A549 (cell line): ENCODE results near the gene ITGAX. TPM values are rescaled to one million over a fixed set of nuclear protein-coding genes. Genes with fewer than 3 reads are reported as not detected.

ENCODE experiments used
- ATAC-seq, 2 experiments: fragments of 200-7000 bp in 1 of 2; fragments of >200 bp in 1 of 2; cut with Nextera tagmentation in 1 of 2; cut with Tn5 transposase in 1 of 2; 3 replicates each; pipeline versions ENCODE4 v1.8.0 to v1.9.1; 2018 to 2020; ENCODE audit warnings: mild to moderate bottlenecking in 1 of 2, moderate library complexity in 1 of 2
- CTCF ChIA-PET: fragments of 300-600 bp; sonication (Branson Sonifier 250); formaldehyde crosslinking; extraction: SDS; loops from one replicate; lab custom pipeline; 2021; ENCODE audit warnings: antibody characterized with exemption, inconsistent platforms; lab: Yijun Ruan, JAX
- POLR2A ChIA-PET: fragments of 350-600 bp; formaldehyde crosslinking; extraction: SDS; loops from one replicate; lab custom pipeline; 2021; ENCODE audit warnings: antibody characterized with exemption, inconsistent platforms; lab: Yijun Ruan, JAX
- DNase-seq, 2 experiments: peaks; one replicate each; pipeline versions ENCODE4 v3.0.0 to v3.0.0-alpha.2; 2011 to 2016; ENCODE audit warnings: low read depth in 1 of 2, low spot score in 1 of 2
- FAIRE-seq: peaks from 2 replicates; lab custom pipeline; 2011; peaks lifted over from hg19 to GRCh38; lab: Jason Lieb, UNC
- H3K27ac ChIP-seq, 2 experiments: fragments of >200 bp; sonication (Bioruptor Twin); formaldehyde crosslinking; 3 replicates each; pipeline ENCODE4 v1.5.1; 2016 to 2017
- H3K4me1 ChIP-seq: fragments of >200 bp; sonication (Bioruptor Twin); formaldehyde crosslinking; 3 replicates; pipeline ENCODE4 v1.6.1; 2016
- H3K4me2 ChIP-seq: fragments of >200 bp; sonication (Bioruptor Twin); formaldehyde crosslinking; 3 replicates; pipeline ENCODE4 v1.6.1; 2016
- H3K4me3 ChIP-seq: fragments of >200 bp; sonication (Bioruptor Twin); formaldehyde crosslinking; 3 replicates; pipeline ENCODE4 v1.5.1; 2016
- H3K9me3 ChIP-seq: fragments of >200 bp; sonication (Bioruptor Twin); formaldehyde crosslinking; 3 replicates; pipeline ENCODE4 v1.6.1; 2016
- CTCF ChIP-seq: fragments of >200 bp; sonication (Bioruptor Twin); formaldehyde crosslinking; IDR thresholded peaks from 3 replicates; pipeline ENCODE4 v1.5.1; 2016
- ELK1 ChIP-seq: fragments of 150-350 bp; IDR thresholded peaks from 2 replicates; pipeline ENCODE4 v1.6.1; 2014; ENCODE audit warnings: low read depth, mild to moderate bottlenecking, low read length
- ESRRA ChIP-seq: fragments of 150-350 bp; IDR thresholded peaks from 2 replicates; pipeline ENCODE4 v1.6.1; 2014; ENCODE audit warnings: mild to moderate bottlenecking, low read length, borderline replicate concordance
- FOSB ChIP-seq: fragments of 250-450 bp; sonication (Bioruptor Pico); IDR thresholded peaks from 2 replicates; pipeline ENCODE4 v1.5.0; 2020; ENCODE audit warnings: mild to moderate bottlenecking, moderate library complexity
- FOSL2 ChIP-seq, 2 experiments: fragments of 450-650 bp in 1 of 2; fragments of >200 bp in 1 of 2; sonication (Bioruptor Twin) in 1 of 2; formaldehyde crosslinking; IDR thresholded peaks; 2 replicates each; pipeline versions ENCODE4 v1.5.0 to v1.6.1; 2016 to 2020; ENCODE audit warnings: mild to moderate bottlenecking in 1 of 2, moderate library complexity in 1 of 2
- HEYL ChIP-seq: fragments of 250-450 bp; sonication (Bioruptor Pico); IDR thresholded peaks from 2 replicates; pipeline ENCODE4 v1.8.0; 2021; ENCODE audit warnings: mild to moderate bottlenecking, moderate library complexity
- HOXA7 ChIP-seq: fragments of 250-450 bp; sonication (Bioruptor Pico); IDR thresholded peaks from 2 replicates; pipeline ENCODE4 v1.5.0; 2020; ENCODE audit warnings: mild to moderate bottlenecking, moderate library complexity
- JUNB ChIP-seq: fragments of >200 bp; sonication (Bioruptor Twin); formaldehyde crosslinking; IDR thresholded peaks from 2 replicates; pipeline ENCODE4 v1.6.1; 2016
- KDM1A ChIP-seq: fragments of 200-600 bp; sonication (generic); IDR thresholded peaks from 2 replicates; pipeline ENCODE4 v1.6.1; 2016; ENCODE audit warnings: low read depth, mild to moderate bottlenecking
- KDM5A ChIP-seq: fragments of 200-600 bp; sonication (generic); IDR thresholded peaks from 2 replicates; pipeline ENCODE4 v1.6.1; 2016; ENCODE audit warnings: antibody characterized with exemption, mild to moderate bottlenecking
- MAX ChIP-seq: IDR thresholded peaks from 2 replicates; pipeline ENCODE4 v1.6.1; 2012
- NPAS2 ChIP-seq: fragments of 250-450 bp; sonication (Bioruptor Pico); IDR thresholded peaks from 2 replicates; pipeline ENCODE4 v1.8.0; 2022; ENCODE audit warnings: mild to moderate bottlenecking, moderate library complexity, borderline replicate concordance
- PBX3 ChIP-seq: IDR thresholded peaks from 2 replicates; pipeline ENCODE4 v1.6.1; 2012
- POLR2A ChIP-seq: IDR thresholded peaks from 2 replicates; pipeline ENCODE4 v1.6.1; 2012; ENCODE audit warnings: mild to moderate bottlenecking, low read length
- RARB ChIP-seq: fragments of 250-450 bp; sonication (Bioruptor Pico); IDR thresholded peaks from 2 replicates; pipeline ENCODE4 v1.8.0; 2021; ENCODE audit warnings: mild to moderate bottlenecking, moderate library complexity
- RNF2 ChIP-seq: fragments of 200-600 bp; sonication (generic); IDR thresholded peaks from 2 replicates; pipeline ENCODE4 v1.6.1; 2016; ENCODE audit warnings: low read depth, mild to moderate bottlenecking, antibody characterized with exemption, moderate library complexity, borderline replicate concordance
- SMC3 ChIP-seq: fragments of >200 bp; sonication (Bioruptor Twin); formaldehyde crosslinking; IDR thresholded peaks from 3 replicates; pipeline ENCODE4 v1.6.1; 2018; ENCODE audit warnings: inconsistent platforms
- TFCP2L1 ChIP-seq: fragments of 250-450 bp; sonication (Bioruptor Pico); IDR thresholded peaks from 2 replicates; pipeline ENCODE4 v1.5.0; 2021; ENCODE audit warnings: mild to moderate bottlenecking
- WGBS: methylation state at CpG from one replicate; pipeline ENCODE4 v1.1.6; 2017; ENCODE audit errors: missing lambda C conversion rate; 5-methylcytosine and 5-hydroxymethylcytosine counted together
- polyA plus RNA-seq, 4 experiments: library from polyadenylated mRNA; depleted of rRNA in 3 of 4; stranded (reverse); fragments of >200 nt; fragmentation: RNase III in 1 of 4; extraction: RNeasy Plus Mini Kit Qiagen cat#74134 plus additional on column Dnase treatment in 1 of 4; gene quantifications; 2 replicates in 3 of 4; 3 replicates in 1 of 4; pipeline ENCODE4 v1.2.3, GENCODE V29; 2011 to 2017
- TF ChIP-seq, protein P1 (sequence below): fragments of >200 bp; sonication (Bioruptor Twin); formaldehyde crosslinking; IDR thresholded peaks from 2 replicates; pipeline ENCODE4 v1.6.1; 2016
- TF ChIP-seq, protein P2 (sequence below): fragments of >200 bp; sonication (Bioruptor Twin); formaldehyde crosslinking; IDR thresholded peaks from 3 replicates; pipeline ENCODE4 v1.6.1; 2016

ITGAX gene
- polyA plus RNA-seq, 2 of the 4 experiments (the other 2 are of a cell fraction), result 0.49 to 0.87 TPM

DNA sequence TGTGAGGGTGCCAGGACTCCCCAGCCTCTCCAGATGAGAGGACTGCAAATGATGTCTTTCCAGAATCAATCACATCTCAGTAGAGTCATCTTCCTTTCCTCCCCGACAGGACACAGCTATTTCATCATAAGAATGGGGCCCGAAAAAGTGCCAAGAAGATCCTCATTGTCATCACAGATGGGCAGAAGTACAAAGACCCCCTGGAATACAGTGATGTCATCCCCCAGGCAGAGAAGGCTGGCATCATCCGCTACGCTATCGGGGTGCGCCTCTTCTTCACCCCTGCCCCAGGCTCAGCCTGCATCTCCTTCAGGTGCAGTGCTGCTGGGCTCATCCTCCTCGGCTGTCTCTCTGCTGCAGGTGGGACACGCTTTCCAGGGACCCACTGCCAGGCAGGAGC is 52.4 kb downstream of the ITGAX start:
- 68% methylated on average over 8 of the region's 8 CpGs for WGBS
- H3K27ac ChIP-seq, result no peak overlapping the region
- no peak for FAIRE-seq
- H3K4me3 ChIP-seq, result no peak overlapping the region
- TF ChIP-seq CTCF, result no peak
- TF ChIP-seq HOXA7 (CRISPR knock-in tag), result no peak
- TF ChIP-seq, protein P1, sequence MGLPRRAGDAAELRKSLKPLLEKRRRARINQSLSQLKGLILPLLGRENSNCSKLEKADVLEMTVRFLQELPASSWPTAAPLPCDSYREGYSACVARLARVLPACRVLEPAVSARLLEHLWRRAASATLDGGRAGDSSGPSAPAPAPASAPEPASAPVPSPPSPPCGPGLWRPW, result no peak
- no peak for TF ChIP-seq POLR2A
- ChIA-PET CTCF (interaction anchor here (0.5 kb wide), 2 partner anchors 463 to 533 kb away, joined by 3 read pairs; no protein-coding TSS in a partner anchor), POLR2A (no interaction called here)
- peaks cover 24% of the 10 kb centered on the region for H3K4me1 ChIP-seq
- H3K4me2 ChIP-seq, result no peak overlapping the region
- H3K9me3 ChIP-seq, result no peaks in the 10 kb centered on the region
- no peak for ATAC-seq
- no peak for DNase-seq

DNA sequence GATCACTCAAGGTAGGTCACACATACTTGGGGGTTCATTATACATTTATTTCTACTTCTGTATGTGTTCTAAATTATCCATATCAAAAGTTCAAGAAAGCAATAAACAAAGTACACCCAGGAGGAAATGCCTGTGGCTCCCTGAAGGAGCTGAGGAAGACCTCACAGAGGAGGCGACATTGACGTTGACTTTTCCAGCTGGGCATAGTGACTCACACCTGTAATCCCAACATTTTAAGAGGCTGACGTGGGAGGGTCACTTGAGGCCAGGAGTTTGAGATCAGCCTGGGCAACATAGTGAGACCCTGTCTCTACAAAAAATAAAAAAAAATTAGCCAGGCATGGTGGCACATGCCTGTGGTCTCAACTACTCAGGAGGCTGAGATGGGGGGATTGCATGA is 54.5 kb downstream of the ITGAX start:
- POLR2A ChIA-PET, result no interaction called here
- Histone ChIP-seq H3K4me2 (0 out of 3 replicates have a peak overlapping the region, but pooled peaks have one; percentile 30), H3K4me3 (no peak overlapping the region), H3K27ac (no peak overlapping the region), H3K9me3 (no peaks in the 10 kb centered on the region), H3K4me1 (peaks cover 12% of the 10 kb centered on the region)
- ATAC-seq (no peak), DNase-seq (peak in 1 of 2 experiments; percentile 46), FAIRE-seq (no peak)
- no peak for TF ChIP-seq CTCF
- TF ChIP-seq TFCP2L1 (CRISPR knock-in tag), result no peak
- TF ChIP-seq FOSL2 (IDR thresholded peaks at IDR 0.05), result no peak
- peak; percentile 26; the same call in 1 of the 2 replicates for TF ChIP-seq FOSL2 (CRISPR knock-in tag; IDR thresholded peaks at IDR 0.05)
- TF ChIP-seq ESRRA, result no peak
- no peak for TF ChIP-seq KDM5A
- TF ChIP-seq, protein P2, sequence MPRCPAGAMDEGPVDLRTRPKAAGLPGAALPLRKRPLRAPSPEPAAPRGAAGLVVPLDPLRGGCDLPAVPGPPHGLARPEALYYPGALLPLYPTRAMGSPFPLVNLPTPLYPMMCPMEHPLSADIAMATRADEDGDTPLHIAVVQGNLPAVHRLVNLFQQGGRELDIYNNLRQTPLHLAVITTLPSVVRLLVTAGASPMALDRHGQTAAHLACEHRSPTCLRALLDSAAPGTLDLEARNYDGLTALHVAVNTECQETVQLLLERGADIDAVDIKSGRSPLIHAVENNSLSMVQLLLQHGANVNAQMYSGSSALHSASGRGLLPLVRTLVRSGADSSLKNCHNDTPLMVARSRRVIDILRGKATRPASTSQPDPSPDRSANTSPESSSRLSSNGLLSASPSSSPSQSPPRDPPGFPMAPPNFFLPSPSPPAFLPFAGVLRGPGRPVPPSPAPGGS, result no peak
- TF ChIP-seq HEYL, result no peak
- TF ChIP-seq KDM1A, result no peak
- CTCF ChIA-PET, result no interaction called here
- whole genome bisulfite sequencing, result 5% methylated on average over 3 of the region's 3 CpGs

- CTCF ChIA-PET, result no interaction called here
- H3K4me1 ChIP-seq, result peaks cover 9% of the 10 kb centered on the region; the same call in 2 of the 3 replicates
- TF ChIP-seq HEYL (no peak), NPAS2 (CRISPR knock-in tag) (no peak), PBX3 (no peak), FOSL2 (IDR thresholded peaks at IDR 0.05) (no peak), FOSL2 (CRISPR knock-in tag; IDR thresholded peaks at IDR 0.05) (no peak), MAX (no peak), RARB (no peak), FOSB (CRISPR knock-in tag) (no peak), RNF2 (no peak), ELK1 (no peak), SMC3 (no peak), JUNB (no peak)
- TF ChIP-seq, protein P2, result no peak
Measured at GRCh38 chr16:31410082-31410481, 55.1 kb downstream of the ITGAX start.

More at GRCh38 chr16:31410082-31410481, 55.1 kb downstream of the ITGAX start:
- no peak overlapping the region for H3K4me2 ChIP-seq
- no peaks in the 10 kb centered on the region for H3K9me3 ChIP-seq
- POLR2A ChIA-PET, result no interaction called here
- DNase-seq (no peak), ATAC-seq (no peak), FAIRE-seq (no peak)
- 87% methylated on average over 9 of the region's 9 CpGs for WGBS
- H3K27ac ChIP-seq, result no peak overlapping the region
- no peak overlapping the region for H3K4me3 ChIP-seq
